HG03135 (cell line): Measurements from ENCODE around the gene DIS3L2.
"Not testable (repeated sequence)": the region's sequence is repeated elsewhere in the genome, so short reads cannot be mapped to it uniquely, and the experiment has no call there.

Experiments
- ATAC-seq: cut with Tn5 transposase; IDR thresholded peaks from one replicate; pipeline ENCODE4 v1.9.1; 2021; ENCODE audit warnings: mild to moderate bottlenecking, moderate library complexity; ENCODE audit not compliant: unreplicated experiment

DIS3L2 gene

GRCh38 chr2:231928481-231928880, 33.0 kb upstream of the DIS3L2 start:
- no peak for ATAC-seq

DNA sequence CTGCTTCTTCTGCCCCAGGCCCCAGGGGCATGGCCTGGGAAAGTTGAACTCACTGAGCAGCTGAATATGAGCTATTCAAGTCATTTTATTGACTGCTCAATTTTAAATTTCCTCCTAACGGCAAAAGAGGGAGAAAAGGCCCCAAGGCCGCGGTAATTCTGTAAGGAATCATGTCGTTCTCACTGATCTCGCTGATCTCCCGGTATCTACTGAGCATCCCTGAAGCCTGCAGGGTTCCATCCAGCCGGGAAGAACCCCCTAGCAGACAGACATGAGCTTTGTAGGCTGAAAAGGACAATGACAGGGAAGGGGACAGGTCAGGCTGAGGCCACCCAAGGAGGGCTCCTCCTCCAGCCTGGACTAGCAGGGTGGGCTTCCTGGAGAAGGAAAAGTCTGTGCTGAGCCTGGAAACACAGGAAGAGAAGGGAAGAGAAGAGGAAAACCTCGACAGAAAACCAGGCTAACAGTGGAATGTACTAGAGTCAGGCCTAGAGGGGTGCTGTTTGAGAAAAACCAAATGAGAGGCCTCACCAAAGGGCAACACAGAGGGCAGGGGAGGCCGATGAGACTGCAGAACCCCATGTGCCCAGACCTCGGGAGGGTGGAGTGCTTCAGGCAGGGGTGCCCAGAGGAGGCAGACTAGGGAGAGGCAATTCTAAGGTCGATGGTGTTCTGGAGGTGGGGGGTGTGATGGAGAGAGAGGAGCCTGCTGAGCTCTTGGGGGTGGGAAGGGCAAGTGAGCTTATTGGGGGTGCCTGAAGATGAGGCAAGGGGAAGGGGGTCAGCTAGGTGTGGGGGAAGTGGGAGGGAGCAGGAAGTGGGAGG, 32.4 kb upstream of the DIS3L2 start:
- no peak for ATAC-seq

DNA sequence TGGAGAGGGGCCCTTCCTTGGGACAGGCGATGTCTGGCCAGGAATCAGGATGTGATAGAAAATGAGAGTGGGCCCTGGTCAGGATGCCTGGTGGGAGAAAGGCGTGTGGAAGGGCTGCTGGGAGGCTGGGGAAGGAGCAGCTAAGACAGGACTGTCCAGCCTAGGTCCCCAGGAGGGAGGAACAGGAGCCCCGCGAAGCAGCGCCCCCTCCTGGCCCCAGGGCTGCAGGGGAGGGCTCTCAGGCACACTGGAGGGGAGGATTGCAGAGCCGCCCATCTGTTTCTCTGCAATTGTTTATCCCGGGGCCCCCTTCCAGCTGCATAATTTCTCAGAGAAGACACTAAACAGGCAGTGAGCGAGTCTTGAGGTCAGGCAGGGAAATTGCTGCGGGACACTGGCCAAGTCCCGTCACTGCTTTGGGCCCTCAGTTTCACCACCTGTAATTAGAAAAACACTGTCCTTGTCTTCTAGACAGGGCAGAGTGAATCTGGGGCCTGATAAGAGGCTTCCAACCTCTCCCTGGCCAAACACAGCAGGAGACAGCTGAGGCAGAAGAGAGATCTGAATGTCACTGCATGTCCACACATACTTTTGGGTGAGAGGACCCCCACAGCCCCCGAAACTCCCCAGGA, 31.4 kb upstream of the DIS3L2 start:
- no peak for ATAC-seq

DNA sequence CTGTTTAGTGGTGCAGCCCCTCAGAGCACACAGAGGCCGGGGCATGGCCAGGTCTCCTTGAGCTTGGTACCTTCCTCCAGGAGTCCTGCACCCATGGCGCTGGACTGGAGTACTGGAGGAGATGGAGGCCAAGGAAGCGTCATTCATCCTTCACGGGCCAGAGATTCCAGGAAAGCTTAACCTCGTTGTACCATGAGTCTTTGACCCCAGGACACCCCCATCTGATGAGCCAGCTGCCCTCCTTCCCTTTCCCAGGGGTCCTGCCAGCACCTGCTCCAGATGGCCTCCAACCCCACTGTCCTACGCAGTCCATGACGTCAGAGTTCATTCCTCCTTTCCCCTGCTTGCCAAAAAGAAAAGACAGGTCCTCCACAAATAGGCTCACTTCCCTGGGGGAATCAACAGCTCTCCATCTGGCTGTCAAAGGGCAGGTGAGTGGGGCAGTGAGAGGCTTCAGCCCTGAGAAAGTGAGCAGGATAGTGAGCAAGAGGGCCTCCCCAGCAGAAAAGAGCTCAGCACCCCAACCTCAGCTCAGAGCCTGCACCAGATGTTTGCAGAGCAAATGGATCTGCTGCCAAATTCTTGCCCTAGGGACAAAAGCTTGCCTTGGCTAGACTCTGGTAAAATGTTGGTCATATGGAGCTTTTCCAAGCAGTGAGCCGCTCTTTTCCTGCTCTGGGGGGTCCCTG, 30.8 kb upstream of the DIS3L2 start:
- no peak for ATAC-seq

- no peak for ATAC-seq
Observed at GRCh38 chr2:231931481-231931915, 30.0 kb upstream of the DIS3L2 start.

- no peak for ATAC-seq
Observed at GRCh38 chr2:231932711-231932970, 28.9 kb upstream of the DIS3L2 start.

DNA sequence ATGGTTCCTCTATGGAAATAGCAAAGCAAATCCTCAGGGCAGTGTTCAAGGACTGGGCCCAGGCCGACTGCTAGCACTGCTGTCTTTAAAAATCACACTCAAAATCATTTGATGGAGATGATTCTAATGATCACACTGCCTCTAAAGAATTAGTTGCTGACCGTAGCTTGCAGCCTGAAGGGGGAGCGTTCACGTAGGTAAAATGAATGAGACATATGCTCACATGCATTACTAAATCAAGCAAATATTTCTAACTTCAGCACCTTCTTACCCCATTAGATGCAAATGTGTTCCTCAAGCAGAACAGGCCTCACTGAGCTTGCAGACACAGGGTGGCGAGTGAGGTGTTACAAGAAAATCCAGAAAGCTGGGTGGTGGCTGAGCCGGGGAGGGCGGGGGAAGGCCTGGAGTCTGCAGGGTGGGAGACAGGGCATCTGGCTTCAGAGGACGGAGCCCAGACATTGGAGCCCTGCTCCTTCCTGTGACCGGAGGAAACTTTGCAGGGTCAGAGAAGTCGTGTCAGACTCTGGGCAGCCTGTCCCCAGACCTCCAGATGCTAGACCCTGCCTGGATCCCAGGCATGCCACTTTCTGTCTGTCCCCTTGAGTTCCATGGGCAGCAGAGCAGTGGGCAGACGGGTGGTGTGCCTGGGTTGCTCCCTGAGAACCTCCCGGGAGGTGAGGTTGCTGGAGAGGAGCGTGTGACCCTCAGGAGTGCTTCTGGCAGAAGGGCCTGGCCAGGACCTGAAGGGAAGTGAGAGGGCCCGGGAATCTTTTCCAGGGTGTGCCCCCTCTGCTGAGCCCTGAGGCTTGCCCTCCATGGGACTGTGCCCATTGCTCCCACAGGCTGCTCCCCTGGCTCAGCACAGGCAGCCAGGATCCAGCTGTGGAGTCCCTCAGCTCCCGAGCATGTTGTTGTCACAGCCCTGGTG, 28.3 kb upstream of the DIS3L2 start:
- no peak for ATAC-seq

GRCh38 chr2:231933916-231934401, 27.6 kb upstream of the DIS3L2 start:
- ATAC-seq: no peak

DNA sequence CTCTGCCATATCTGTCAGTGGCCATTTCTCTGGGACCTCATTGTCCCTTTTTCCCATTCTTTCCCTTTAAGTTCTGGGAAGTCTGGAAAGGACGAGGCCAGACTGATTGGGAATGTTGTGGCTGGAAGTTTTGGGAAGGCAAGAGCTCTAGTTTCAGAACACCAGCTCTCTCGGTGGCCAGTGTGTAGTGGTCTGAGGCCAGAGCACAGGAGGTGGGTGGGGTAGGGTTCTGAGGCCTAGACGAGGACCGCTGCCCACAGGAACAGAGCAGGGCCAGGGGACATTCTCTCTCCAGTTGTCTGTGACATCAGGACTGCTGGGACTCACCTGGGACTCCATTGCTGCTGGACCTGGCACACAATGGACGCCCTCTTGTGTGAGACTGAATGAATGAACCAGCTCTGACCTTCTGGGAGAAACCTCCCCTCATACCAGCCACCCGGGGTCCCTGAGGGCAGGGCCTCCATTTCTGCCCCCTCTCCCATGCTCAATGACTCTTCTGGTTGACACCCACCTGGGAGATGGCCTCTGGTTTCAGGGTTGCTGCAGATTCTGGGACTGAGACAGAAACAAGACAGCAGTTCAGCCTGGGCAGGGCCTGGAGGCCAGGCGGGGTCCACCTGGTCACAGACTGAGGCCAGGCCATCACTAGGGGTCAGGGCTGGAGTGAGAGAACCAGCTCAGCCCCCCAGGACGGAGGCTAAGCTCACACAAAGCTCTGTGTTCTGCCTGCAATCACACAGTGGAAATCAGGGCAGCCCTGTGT, 26.9 kb upstream of the DIS3L2 start:
- no peak for ATAC-seq

DNA sequence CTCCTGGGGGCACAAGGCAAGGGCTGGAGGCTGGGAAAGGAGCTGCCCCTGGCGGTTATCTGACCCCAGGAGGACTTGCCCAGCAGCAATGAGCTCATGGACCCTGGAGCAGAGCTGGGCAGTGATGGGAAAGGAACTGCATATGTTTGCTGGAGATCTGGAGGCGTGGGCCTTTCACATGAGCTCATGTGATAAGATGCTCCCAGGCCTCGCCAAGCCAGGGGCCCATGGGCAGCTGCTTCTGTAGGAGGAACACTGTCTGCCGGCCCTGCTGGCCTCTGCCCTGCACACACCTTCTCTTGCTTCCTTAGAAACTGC, 26.3 kb upstream of the DIS3L2 start:
- no peak for ATAC-seq

GRCh38 chr2:231935815-231936214, 25.7 kb upstream of the DIS3L2 start:
- no peak for ATAC-seq

GRCh38 chr2:231936491-231936890, 25.0 kb upstream of the DIS3L2 start:
- no peak for ATAC-seq

DNA sequence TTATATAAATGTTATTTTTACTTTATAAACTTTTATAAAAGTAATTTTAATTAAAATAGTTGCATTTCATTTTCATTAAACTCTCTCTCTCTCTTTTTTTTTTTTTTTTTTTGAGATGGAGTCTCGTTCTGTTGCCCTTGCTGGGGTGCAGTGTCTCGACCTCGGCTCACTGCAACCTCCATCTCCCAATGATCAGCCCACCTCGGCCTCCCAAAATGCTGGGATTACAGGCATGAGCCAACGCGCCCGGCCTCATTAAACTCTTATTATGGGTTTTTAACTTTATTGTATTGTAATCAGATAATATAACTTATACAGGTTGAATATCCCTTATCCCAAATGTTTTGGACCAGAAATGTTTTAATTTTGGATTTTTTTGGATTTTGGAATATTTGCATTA, 24.5 kb upstream of the DIS3L2 start:
- no peak for ATAC-seq

- no peak for ATAC-seq
Observed at GRCh38 chr2:231939022-231939421, 22.5 kb upstream of the DIS3L2 start.

- no peak for ATAC-seq
Observed at GRCh38 chr2:231940795-231941194, 20.7 kb upstream of the DIS3L2 start.

- no peak for ATAC-seq
Observed at GRCh38 chr2:231941673-231942072, 19.8 kb upstream of the DIS3L2 start.

GRCh38 chr2:231942180-231942579, 19.3 kb upstream of the DIS3L2 start:
- no peak for ATAC-seq

- no peak for ATAC-seq
Observed at GRCh38 chr2:231946241-231946814, 15.2 kb upstream of the DIS3L2 start.

DNA sequence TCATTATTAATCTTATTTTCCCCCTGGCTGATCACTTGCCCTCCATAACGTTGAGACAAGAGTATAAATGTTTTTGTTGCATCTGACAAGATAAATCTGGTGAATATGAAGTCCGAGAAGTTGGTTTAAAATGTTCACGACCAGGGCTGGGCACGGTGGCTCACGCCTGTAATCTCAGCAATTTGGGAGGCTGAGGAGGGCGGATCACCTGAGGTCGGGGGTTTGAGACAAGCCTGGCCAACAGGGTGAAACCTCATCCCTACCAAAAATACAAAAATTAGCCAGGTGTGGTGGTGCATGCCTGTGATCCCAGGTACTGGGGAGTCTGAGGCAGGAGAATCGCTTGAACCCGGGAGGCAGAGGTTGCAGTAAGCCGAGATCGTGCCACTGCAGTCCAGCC, 14.4 kb upstream of the DIS3L2 start:
- ATAC-seq: not testable (repeated sequence)

DNA sequence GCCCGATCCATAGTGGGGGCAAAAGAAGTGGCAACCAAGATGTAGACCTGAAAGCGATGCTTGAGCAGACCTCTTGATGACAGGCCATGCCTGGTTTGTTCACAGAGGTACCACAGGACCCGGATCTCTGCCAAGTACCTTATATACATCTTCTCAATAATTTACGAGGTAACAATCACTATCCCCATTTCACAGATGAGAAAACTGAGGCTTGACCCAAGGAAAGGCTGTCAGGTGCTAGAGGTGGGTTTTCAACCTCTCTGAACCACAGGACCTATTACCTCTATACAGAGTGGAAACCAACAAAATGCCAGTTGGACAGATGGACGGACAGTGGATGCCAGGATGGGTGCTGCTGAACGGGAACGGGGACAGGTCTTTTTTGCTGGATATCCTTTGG, 13.8 kb upstream of the DIS3L2 start:
- ATAC-seq: no peak
